OCI-LY3 (cell line): ENCODE data around the gene PLPP2.

ENCODE experiments used
- H2AFZ ChIP-seq: fragments of 200-600, 300-600 bp; shearing (Covaris generic); 2 replicates; pipeline ENCODE4 v1.6.0; 2014; ENCODE audit warnings: antibody characterized with exemption, low read depth, low read length
- H3K27ac ChIP-seq: fragments of 200-600, 300-600 bp; sonication (generic); 2 replicates; pipeline ENCODE4 v1.5.1; 2014; ENCODE audit warnings: mild to moderate bottlenecking, low read length, moderate library complexity, mixed read lengths
- H3K27me3 ChIP-seq: fragments of 200-600, 300-600 bp; sonication (generic); 2 replicates; pipeline ENCODE4 v1.6.1; 2014; ENCODE audit warnings: low read depth, low read length, mixed read lengths
- H3K36me3 ChIP-seq: fragments of 200-600, 300-600 bp; sonication (generic); replicated peaks from 2 replicates; pipeline ENCODE3; 2014; ENCODE audit warnings: low read depth, low read length, mixed read lengths
- H3K4me1 ChIP-seq: fragments of 300-600, 200-600 bp; sonication (generic); 2 replicates; pipeline ENCODE4 v1.6.1; 2014; ENCODE audit warnings: low read length, mixed read lengths
- H3K4me2 ChIP-seq: fragments of 200-600, 300-600 bp; sonication (generic); 2 replicates; pipeline ENCODE4 v1.6.1; 2014; ENCODE audit warnings: low read length, mixed read lengths
- H3K4me3 ChIP-seq: fragments of 300-600, 200-600 bp; sonication (generic); 2 replicates; pipeline ENCODE4 v1.5.1; 2014; ENCODE audit warnings: antibody characterized with exemption, mild to moderate bottlenecking, low read length, moderate library complexity
- H3K79me2 ChIP-seq: fragments of 300-600, 200-600 bp; shearing (Covaris generic); 2 replicates; pipeline ENCODE4 v1.6.1; 2014; ENCODE audit warnings: mild to moderate bottlenecking, low read length, mixed read lengths
- H3K9ac ChIP-seq: fragments of 300-600, 200-600 bp; shearing (Covaris generic); 2 replicates; pipeline ENCODE4 v1.6.0; 2014; ENCODE audit warnings: mild to moderate bottlenecking, low read length, moderate library complexity
- H3K9me3 ChIP-seq: fragments of 200-600, 300-600 bp; shearing (Covaris generic); 2 replicates; pipeline ENCODE4 v1.6.1; 2014; ENCODE audit warnings: low read length, mixed read lengths; ENCODE audit not compliant: insufficient read depth
- H4K20me1 ChIP-seq: fragments of 200-600, 300-600 bp; sonication (generic); 2 replicates; pipeline ENCODE4 v1.6.1; 2016; ENCODE audit warnings: low read length, mixed read lengths; ENCODE audit not compliant: insufficient read depth
- CTCF ChIP-seq: fragments of 200-600, 300-600 bp; sonication (generic); IDR thresholded peaks from 2 replicates; pipeline ENCODE4 v1.5.1; 2014; ENCODE audit warnings: antibody characterized with exemption, low read length, low read depth
- EZH2phosphoT487 ChIP-seq: fragments of 200-600 bp; shearing (Covaris generic); IDR thresholded peaks from 2 replicates; pipeline ENCODE4 v1.6.1; 2018; ENCODE audit warnings: antibody characterized with exemption, mixed run types, low read depth

PLPP2 gene

GRCh38 chr19:324716-325115, 33.5 kb upstream of the PLPP2 start:
- Histone ChIP-seq H3K9me3 (no peaks in the 10 kb centered on the region; the same call in none of the 2 replicates), H4K20me1 (no peaks in the 10 kb centered on the region), H3K27ac (no peak overlapping the region), H3K4me3 (no peak overlapping the region), H3K27me3 (no peaks in the 10 kb centered on the region), H3K4me2 (no peak overlapping the region), H2AFZ (no peak overlapping the region), H3K4me1 (no peaks in the 10 kb centered on the region), H3K36me3 (no peaks in the 10 kb centered on the region), H3K9ac (no peak overlapping the region), H3K79me2 (no peaks in the 10 kb centered on the region)
- TF ChIP-seq EZH2phosphoT487 = no peak
- no peak for TF ChIP-seq CTCF

GRCh38 chr19:322616-323015, 31.4 kb upstream of the PLPP2 start:
- Histone ChIP-seq H3K36me3 (no peaks in the 10 kb centered on the region), H3K4me3 (no peak overlapping the region), H3K27me3 (no peaks in the 10 kb centered on the region), H3K4me1 (no peaks in the 10 kb centered on the region), H3K9me3 (no peaks in the 10 kb centered on the region; the same call in none of the 2 replicates), H2AFZ (no peak overlapping the region), H3K79me2 (no peaks in the 10 kb centered on the region), H3K4me2 (no peak overlapping the region), H4K20me1 (no peaks in the 10 kb centered on the region), H3K27ac (no peak overlapping the region), H3K9ac (no peak overlapping the region)
- TF ChIP-seq CTCF = no peak
- no peak for TF ChIP-seq EZH2phosphoT487

GRCh38 chr19:318509-318774, 27.2 kb upstream of the PLPP2 start:
- H3K27me3 ChIP-seq = no peaks in the 10 kb centered on the region
- no peaks in the 10 kb centered on the region for H3K4me1 ChIP-seq
- H3K36me3 ChIP-seq = no peaks in the 10 kb centered on the region
- no peak overlapping the region for H2AFZ ChIP-seq
- H4K20me1 ChIP-seq = no peaks in the 10 kb centered on the region
- H3K79me2 ChIP-seq = no peaks in the 10 kb centered on the region
- TF ChIP-seq EZH2phosphoT487 = no peak
- no peak for TF ChIP-seq CTCF
- no peak overlapping the region for H3K9ac ChIP-seq
- H3K27ac ChIP-seq = no peak overlapping the region
- H3K9me3 ChIP-seq = no peaks in the 10 kb centered on the region; the same call in none of the 2 replicates
- H3K4me3 ChIP-seq = no peak overlapping the region
- no peak overlapping the region for H3K4me2 ChIP-seq

GRCh38 chr19:317710-318508, 26.7 kb upstream of the PLPP2 start:
- H4K20me1 ChIP-seq = no peaks in the 10 kb centered on the region
- H3K4me2 ChIP-seq = no peak overlapping the region
- H3K27ac ChIP-seq = no peak overlapping the region
- no peak overlapping the region for H3K4me3 ChIP-seq
- no peaks in the 10 kb centered on the region for H3K4me1 ChIP-seq
- no peak overlapping the region for H3K9ac ChIP-seq
- H3K9me3 ChIP-seq = no peaks in the 10 kb centered on the region; the same call in none of the 2 replicates
- TF ChIP-seq EZH2phosphoT487 = no peak
- TF ChIP-seq CTCF = no peak
- H3K79me2 ChIP-seq = no peaks in the 10 kb centered on the region
- H3K27me3 ChIP-seq = no peaks in the 10 kb centered on the region
- H3K36me3 ChIP-seq = no peaks in the 10 kb centered on the region
- no peak overlapping the region for H2AFZ ChIP-seq
